Medulla oblongata (tissue), 1 donor: ENCODE data around the gene CLSTN2.

Experiments used
- DNase-seq: peaks from one replicate; pipeline ENCODE4 v3.0.0-alpha.2; 2015; ENCODE audit errors: extremely low spot score

The CLSTN2 gene

GRCh38 chr3:140341817-140342403 is 406.9 kb downstream of the CLSTN2 start:
- no peak for DNase-seq

GRCh38 chr3:140342668-140343067 is 407.7 kb downstream of the CLSTN2 start:
- DNase-seq = no peak

- no peak for DNase-seq
Measured at GRCh38 chr3:140343211-140344081, 408.5 kb downstream of the CLSTN2 start.

- DNase-seq = no peak
Measured at GRCh38 chr3:140344082-140344454, 409.1 kb downstream of the CLSTN2 start.

- no peak for DNase-seq
Measured at GRCh38 chr3:140344601-140345205, 409.7 kb downstream of the CLSTN2 start.

GRCh38 chr3:140347151-140347550 is 412.2 kb downstream of the CLSTN2 start:
- no peak for DNase-seq

GRCh38 chr3:140349938-140350337 is 415.0 kb downstream of the CLSTN2 start:
- DNase-seq = no peak

- DNase-seq = no peak
Measured at GRCh38 chr3:140351466-140351865, 416.5 kb downstream of the CLSTN2 start.

- DNase-seq = no peak
Measured at GRCh38 chr3:140355481-140355880, 420.5 kb downstream of the CLSTN2 start.

GRCh38 chr3:140358686-140359085 is 423.7 kb downstream of the CLSTN2 start:
- no peak for DNase-seq

GRCh38 chr3:140359233-140359995 is 424.4 kb downstream of the CLSTN2 start:
- no peak for DNase-seq

- DNase-seq = no peak
Measured at GRCh38 chr3:140360332-140360731, 425.3 kb downstream of the CLSTN2 start.

- no peak for DNase-seq
Measured at GRCh38 chr3:140363801-140364200, 428.8 kb downstream of the CLSTN2 start.

GRCh38 chr3:140365872-140366697 is 431.1 kb downstream of the CLSTN2 start:
- no peak for DNase-seq

GRCh38 chr3:140368223-140368811 is 433.3 kb downstream of the CLSTN2 start:
- no peak for DNase-seq

- DNase-seq = no peak
Measured at GRCh38 chr3:140370686-140371085, 435.7 kb downstream of the CLSTN2 start.

GRCh38 chr3:140373234-140373633 is 438.2 kb downstream of the CLSTN2 start:
- DNase-seq = no peak

- no peak for DNase-seq
Measured at GRCh38 chr3:140375002-140375401, 440.0 kb downstream of the CLSTN2 start.

- DNase-seq = no peak
Measured at GRCh38 chr3:140376136-140376889, 441.3 kb downstream of the CLSTN2 start.

- no peak for DNase-seq
Measured at GRCh38 chr3:140377644-140378043, 442.7 kb downstream of the CLSTN2 start.
